ENCODE measurements around the gene CFDP1.

The CFDP1 gene

GRCh38 chr16:75247249-75247648 lies 186.1 kb downstream of the CFDP1 start:
- Histone ChIP-seq H3K79me2 (ENCODE audit: insufficient read depth, low read length) (no peaks in the 10 kb centered on the region), H2AFZ (ENCODE audit: low read length) (no peak overlapping the region), H3K4me3 (ENCODE audit: low read depth, low read length, poor library complexity, severe bottlenecking) (no peak overlapping the region), H3F3A (ENCODE audit: insufficient read depth, low read length) (no peaks in the 10 kb centered on the region), H3K27ac (ENCODE audit: low read depth, low read length, poor library complexity, severe bottlenecking) (no peak overlapping the region), H3K9ac (ENCODE audit: low read length) (no peak overlapping the region), H3K36me3 (ENCODE audit: insufficient read depth, low read length) (no peaks in the 10 kb centered on the region; the same call in 1 of the 2 replicates), H3K4me1 (ENCODE audit: insufficient read depth, low read length, severe bottlenecking) (peaks cover 11% of the 10 kb centered on the region), H3K4me2 (ENCODE audit: low read length) (no peak overlapping the region), H3K27me3 (ENCODE audit: insufficient read depth, low read length) (peaks cover 12% of the 10 kb centered on the region; the same call in 1 of the 2 replicates), H3K9me2 (ENCODE audit: low read depth, low read length) (no peaks in the 10 kb centered on the region), H4K20me1 (ENCODE audit: insufficient read depth, low read length) (no peaks in the 10 kb centered on the region), H3K9me3 (ENCODE audit: low read length) (no peaks in the 10 kb centered on the region)
- TF ChIP-seq EZH2 (IDR thresholded peaks at IDR 0.05; ENCODE audit: borderline replicate concordance, low read length), result no peak
- no peak for TF ChIP-seq CTCF (IDR thresholded peaks at IDR 0.05; ENCODE audit: low read length)

GRCh38 chr16:75246504-75247205 lies 186.6 kb downstream of the CFDP1 start:
- Histone ChIP-seq H3F3A (ENCODE audit: insufficient read depth, low read length) (no peaks in the 10 kb centered on the region), H3K4me1 (ENCODE audit: insufficient read depth, low read length, severe bottlenecking) (peaks cover 11% of the 10 kb centered on the region), H3K27ac (ENCODE audit: low read depth, low read length, poor library complexity, severe bottlenecking) (no peak overlapping the region), H3K9me2 (ENCODE audit: low read depth, low read length) (no peaks in the 10 kb centered on the region), H3K4me3 (ENCODE audit: low read depth, low read length, poor library complexity, severe bottlenecking) (no peak overlapping the region), H2AFZ (ENCODE audit: low read length) (no peak overlapping the region), H3K27me3 (ENCODE audit: insufficient read depth, low read length) (peaks cover 12% of the 10 kb centered on the region; the same call in 1 of the 2 replicates), H4K20me1 (ENCODE audit: insufficient read depth, low read length) (no peaks in the 10 kb centered on the region), H3K9ac (ENCODE audit: low read length) (no peak overlapping the region), H3K79me2 (ENCODE audit: insufficient read depth, low read length) (no peaks in the 10 kb centered on the region), H3K9me3 (ENCODE audit: low read length) (no peaks in the 10 kb centered on the region), H3K4me2 (ENCODE audit: low read length) (no peak overlapping the region), H3K36me3 (ENCODE audit: insufficient read depth, low read length) (no peaks in the 10 kb centered on the region; the same call in 1 of the 2 replicates)
- no peak for TF ChIP-seq EZH2 (IDR thresholded peaks at IDR 0.05; ENCODE audit: borderline replicate concordance, low read length)
- no peak for TF ChIP-seq CTCF (IDR thresholded peaks at IDR 0.05; ENCODE audit: low read length)

- H4K20me1 ChIP-seq (ENCODE audit: insufficient read depth, low read length), result no peaks in the 10 kb centered on the region
Observed at GRCh38 chr16:75244844-75245758, 188.2 kb downstream of the CFDP1 start.

More at GRCh38 chr16:75244844-75245758, 188.2 kb downstream of the CFDP1 start:
- no peak overlapping the region for H3K4me3 ChIP-seq (ENCODE audit: low read depth, low read length, poor library complexity, severe bottlenecking)
- no peak overlapping the region for H2AFZ ChIP-seq (ENCODE audit: low read length)
- no peak overlapping the region for H3K4me2 ChIP-seq (ENCODE audit: low read length)
- peaks cover 10% of the 10 kb centered on the region; the same call in 1 of the 2 replicates for H3K27me3 ChIP-seq (ENCODE audit: insufficient read depth, low read length)
- H3K79me2 ChIP-seq (ENCODE audit: insufficient read depth, low read length), result no peaks in the 10 kb centered on the region
- peaks cover under 1% of the 10 kb centered on the region for H3K4me1 ChIP-seq (ENCODE audit: insufficient read depth, low read length, severe bottlenecking)
- no peaks in the 10 kb centered on the region; the same call in 1 of the 2 replicates for H3K36me3 ChIP-seq (ENCODE audit: insufficient read depth, low read length)
- H3K9me3 ChIP-seq (ENCODE audit: low read length), result no peaks in the 10 kb centered on the region
- no peaks in the 10 kb centered on the region for H3K9me2 ChIP-seq (ENCODE audit: low read depth, low read length)
- TF ChIP-seq CTCF (IDR thresholded peaks at IDR 0.05; ENCODE audit: low read length) (no peak), EZH2 (IDR thresholded peaks at IDR 0.05; ENCODE audit: borderline replicate concordance, low read length) (no peak)
- H3K9ac ChIP-seq (ENCODE audit: low read length), result no peak overlapping the region
- no peak overlapping the region for H3K27ac ChIP-seq (ENCODE audit: low read depth, low read length, poor library complexity, severe bottlenecking)
- H3F3A ChIP-seq (ENCODE audit: insufficient read depth, low read length), result no peaks in the 10 kb centered on the region

Measured in OCI-LY1 (cell line).